ENCODE results near the gene HSD17B4.

HSD17B4 gene

DNA sequence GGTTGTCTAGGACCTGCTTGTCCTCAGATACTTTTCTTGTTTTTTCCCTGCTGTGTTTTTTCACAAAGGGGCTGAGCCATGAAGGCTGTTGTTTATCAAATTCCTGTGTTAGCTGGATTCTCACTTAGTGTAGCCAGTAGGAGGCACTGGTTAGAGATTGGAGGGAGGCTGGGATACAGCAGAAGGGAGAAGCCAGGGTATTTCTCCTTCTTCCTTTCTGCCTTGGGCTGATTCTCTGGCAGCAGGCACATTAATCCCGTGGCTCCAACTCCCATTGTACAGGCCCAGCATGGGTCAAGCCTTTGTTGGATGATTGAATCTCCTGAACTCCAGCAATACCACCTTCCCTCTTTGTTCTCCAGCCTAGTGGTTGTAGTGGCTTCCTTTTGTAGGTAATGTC, 130.7 kb downstream of the HSD17B4 start:
- no peak for TF ChIP-seq TAF1 (IDR thresholded peaks at IDR 0.05; ENCODE audit: low read depth, low read length)
- no peak for TF ChIP-seq POU2F2 (IDR thresholded peaks at IDR 0.05; ENCODE audit: low read depth, low read length)
- no peak for TF ChIP-seq POLR2A (IDR thresholded peaks at IDR 0.05; ENCODE audit: low read depth, low read length)
- no peak for TF ChIP-seq SPI1 (IDR thresholded peaks at IDR 0.05; ENCODE audit: low read depth, low read length)
- no peak for TF ChIP-seq PAX5 (IDR thresholded peaks at IDR 0.05; ENCODE audit: insufficient read depth, low read length, severe bottlenecking)
- TF ChIP-seq POLR2AphosphoS5 (IDR thresholded peaks at IDR 0.05; ENCODE audit: low read depth, low read length) = no peak
- no peak for FAIRE-seq
- DNase-seq (ENCODE audit: insufficient read length, low spot score) = no peak

DNA sequence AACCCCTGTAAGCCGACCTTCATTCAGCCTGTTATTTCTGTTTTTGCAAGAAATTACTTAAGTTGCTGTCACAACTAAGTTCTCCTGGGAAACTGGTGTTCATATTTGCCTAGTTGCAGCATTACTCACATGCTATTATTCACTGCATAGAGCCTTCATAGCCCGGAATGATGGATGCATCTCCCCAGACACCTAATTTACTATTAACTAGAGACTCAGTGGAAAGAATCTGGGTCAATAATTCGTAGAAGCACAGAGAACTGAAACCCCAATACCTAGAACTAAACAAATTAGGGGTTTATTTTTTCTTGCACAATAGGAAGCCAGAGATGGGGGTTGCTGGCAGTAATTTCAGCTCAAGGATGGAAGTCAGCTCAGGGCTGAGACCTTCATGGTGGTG, 131.4 kb downstream of the HSD17B4 start:
- FAIRE-seq (no peak), DNase-seq (ENCODE audit: insufficient read length, low spot score) (no peak)
- no peak for TF ChIP-seq POLR2A (IDR thresholded peaks at IDR 0.05; ENCODE audit: low read depth, low read length)
- TF ChIP-seq POLR2AphosphoS5 (IDR thresholded peaks at IDR 0.05; ENCODE audit: low read depth, low read length) = no peak
- TF ChIP-seq TAF1 (IDR thresholded peaks at IDR 0.05; ENCODE audit: low read depth, low read length) = no peak
- TF ChIP-seq SPI1 (IDR thresholded peaks at IDR 0.05; ENCODE audit: low read depth, low read length) = no peak
- no peak for TF ChIP-seq POU2F2 (IDR thresholded peaks at IDR 0.05; ENCODE audit: low read depth, low read length)
- no peak for TF ChIP-seq PAX5 (IDR thresholded peaks at IDR 0.05; ENCODE audit: insufficient read depth, low read length, severe bottlenecking)
